ENCODE results near the gene SIAH3. TPM values are rescaled to one million over a fixed set of nuclear protein-coding genes. Genes with fewer than 3 reads are reported as not detected.

SIAH3 gene
- total RNA-seq, 2 experiments from 2014 or later = 1.3 to 1.6 TPM

DNA sequence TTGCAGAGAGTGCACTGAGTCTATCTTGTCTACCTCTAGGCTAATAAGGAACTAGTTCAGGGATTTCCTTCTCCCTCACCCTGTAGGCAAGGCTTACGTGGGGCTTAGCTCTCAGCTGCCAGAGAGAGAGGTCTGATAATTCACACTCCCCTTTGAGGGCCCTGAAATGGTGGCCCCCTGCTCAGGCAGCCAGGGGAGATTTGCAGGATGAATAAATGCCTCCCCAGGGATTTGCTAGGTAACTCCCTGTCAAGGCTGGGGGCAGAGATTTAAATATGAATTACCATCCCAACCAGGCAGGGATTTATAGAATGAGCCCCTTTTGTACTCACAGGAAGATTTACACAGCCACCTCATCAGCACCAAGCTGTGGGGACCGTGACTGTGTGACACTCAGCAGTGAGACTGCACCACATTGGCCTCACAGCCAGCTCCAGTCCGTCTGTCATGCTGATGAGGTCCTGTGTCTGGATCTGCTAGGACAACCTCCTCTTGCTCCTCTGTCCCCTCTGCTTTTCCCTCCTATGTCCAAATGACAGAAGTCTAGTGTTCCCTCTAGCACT, 76.1 kb downstream of the SIAH3 start:
- no peaks in the 10 kb centered on the region for H3K36me3 ChIP-seq (ENCODE audit: insufficient read depth, low read length)
- TF ChIP-seq, protein P1, sequence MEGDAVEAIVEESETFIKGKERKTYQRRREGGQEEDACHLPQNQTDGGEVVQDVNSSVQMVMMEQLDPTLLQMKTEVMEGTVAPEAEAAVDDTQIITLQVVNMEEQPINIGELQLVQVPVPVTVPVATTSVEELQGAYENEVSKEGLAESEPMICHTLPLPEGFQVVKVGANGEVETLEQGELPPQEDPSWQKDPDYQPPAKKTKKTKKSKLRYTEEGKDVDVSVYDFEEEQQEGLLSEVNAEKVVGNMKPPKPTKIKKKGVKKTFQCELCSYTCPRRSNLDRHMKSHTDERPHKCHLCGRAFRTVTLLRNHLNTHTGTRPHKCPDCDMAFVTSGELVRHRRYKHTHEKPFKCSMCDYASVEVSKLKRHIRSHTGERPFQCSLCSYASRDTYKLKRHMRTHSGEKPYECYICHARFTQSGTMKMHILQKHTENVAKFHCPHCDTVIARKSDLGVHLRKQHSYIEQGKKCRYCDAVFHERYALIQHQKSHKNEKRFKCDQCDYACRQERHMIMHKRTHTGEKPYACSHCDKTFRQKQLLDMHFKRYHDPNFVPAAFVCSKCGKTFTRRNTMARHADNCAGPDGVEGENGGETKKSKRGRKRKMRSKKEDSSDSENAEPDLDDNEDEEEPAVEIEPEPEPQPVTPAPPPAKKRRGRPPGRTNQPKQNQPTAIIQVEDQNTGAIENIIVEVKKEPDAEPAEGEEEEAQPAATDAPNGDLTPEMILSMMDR (IDR thresholded peaks at IDR 0.05) = no peak
- DNase-seq (no peak), ATAC-seq (ENCODE audit: poor library complexity) (no peak)
- intact Hi-C loops (cut with DNase I, micrococcal nuclease) = no loop called here
- no peak overlapping the region for H3K27ac Mint-ChIP-seq
- H3K4me3 ChIP-seq (ENCODE audit: low read length) = no peak overlapping the region
- no peak overlapping the region for H3K27ac ChIP-seq (ENCODE audit: low read depth in 1 of 2, low read length in 2 of 2)
- peaks cover 0 to 3% of the 10 kb centered on the region in 2 experiments for H3K27me3 ChIP-seq (ENCODE audit: control insufficient read depth in 1 of 2, insufficient read depth in 2 of 2, low read length in 2 of 2)
- H3K4me3 Mint-ChIP-seq = no peak overlapping the region
- H3K4me1 Mint-ChIP-seq (ENCODE audit: low read depth) = no peaks in the 10 kb centered on the region
- H3K36me3 Mint-ChIP-seq (ENCODE audit: low read depth) = no peaks in the 10 kb centered on the region
- no peaks in the 10 kb centered on the region for H3K9me3 ChIP-seq (ENCODE audit: control insufficient read depth in 1 of 2, insufficient read depth in 1 of 2, low read length in 2 of 2)
- no peaks in the 10 kb centered on the region for H3K4me1 ChIP-seq (ENCODE audit: insufficient read depth, low read length)
- ChIA-PET POLR2A (no interaction called here), CTCF (no interaction called here)
- H3K27me3 Mint-ChIP-seq = no peaks in the 10 kb centered on the region
- H3K9me3 Mint-ChIP-seq = no peaks in the 10 kb centered on the region

DNA sequence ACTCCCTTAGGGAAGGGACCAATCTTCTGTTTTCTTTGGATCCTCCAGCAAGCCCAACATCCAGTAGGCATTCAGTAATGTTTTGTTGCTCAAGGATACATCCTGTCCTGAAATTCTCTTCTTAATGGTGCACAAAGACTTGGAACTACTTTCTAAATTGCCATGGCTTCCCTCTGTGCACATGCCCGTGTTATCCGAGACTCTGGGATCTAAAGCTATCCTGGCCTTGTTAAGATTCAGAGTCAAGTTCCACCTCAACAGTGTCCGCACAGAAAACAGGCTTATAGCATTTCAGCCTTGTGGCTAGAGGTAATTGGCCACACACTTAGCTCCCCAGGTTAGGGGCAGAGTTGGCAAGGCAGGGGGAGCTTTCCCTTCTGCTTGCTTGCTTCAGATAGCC, 77.6 kb downstream of the SIAH3 start:
- Histone ChIP-seq H3K9me3 (ENCODE audit: control insufficient read depth in 1 of 2, insufficient read depth in 1 of 2, low read length in 2 of 2) (no peaks in the 10 kb centered on the region), H3K27ac (ENCODE audit: low read depth in 1 of 2, low read length in 2 of 2) (no peak overlapping the region), H3K36me3 (ENCODE audit: insufficient read depth, low read length) (no peaks in the 10 kb centered on the region), H3K4me1 (ENCODE audit: insufficient read depth, low read length) (no peaks in the 10 kb centered on the region), H3K27me3 (ENCODE audit: control insufficient read depth in 1 of 2, insufficient read depth in 2 of 2, low read length in 2 of 2) (peaks cover 0 to 3% of the 10 kb centered on the region in 2 experiments), H3K4me3 (ENCODE audit: low read length) (no peak overlapping the region)
- peaks cover 2% of the 10 kb centered on the region for H3K4me1 Mint-ChIP-seq (ENCODE audit: low read depth)
- intact Hi-C loops (cut with DNase I, micrococcal nuclease) = no loop called here
- no peaks in the 10 kb centered on the region for H3K9me3 Mint-ChIP-seq
- H3K4me3 Mint-ChIP-seq = no peak overlapping the region
- H3K27me3 Mint-ChIP-seq = no peaks in the 10 kb centered on the region
- TF ChIP-seq, protein P1 (IDR thresholded peaks at IDR 0.05) = no peak
- no peak overlapping the region for H3K27ac Mint-ChIP-seq
- ATAC-seq (ENCODE audit: poor library complexity) (no peak), DNase-seq (no peak)
- no peaks in the 10 kb centered on the region for H3K36me3 Mint-ChIP-seq (ENCODE audit: low read depth)
- CTCF ChIA-PET = no interaction called here
- POLR2A ChIA-PET = no interaction called here

DNA sequence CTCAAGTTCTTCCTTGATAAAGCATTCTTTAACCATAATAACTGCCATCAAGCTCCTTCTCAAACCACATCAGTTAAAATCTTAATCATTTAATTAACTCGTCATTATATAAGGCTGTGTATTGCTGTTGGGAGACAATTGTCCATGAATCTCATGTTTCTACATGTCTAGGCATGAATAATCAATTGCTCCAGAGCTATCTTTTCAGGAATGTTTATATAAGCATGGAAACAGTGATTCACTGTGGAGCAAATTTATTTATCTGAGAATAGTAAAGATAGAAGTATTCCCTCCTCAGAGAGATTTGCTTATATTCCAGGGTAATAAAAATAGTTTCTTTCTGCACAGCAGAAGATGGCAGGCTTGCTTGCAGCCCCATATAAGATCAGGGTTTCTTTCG, 78.3 kb downstream of the SIAH3 start:
- Histone ChIP-seq H3K27me3 (ENCODE audit: control insufficient read depth in 1 of 2, insufficient read depth in 2 of 2, low read length in 2 of 2) (peaks cover 0 to 3% of the 10 kb centered on the region in 2 experiments), H3K4me1 (ENCODE audit: insufficient read depth, low read length) (no peaks in the 10 kb centered on the region), H3K36me3 (ENCODE audit: insufficient read depth, low read length) (no peaks in the 10 kb centered on the region), H3K27ac (ENCODE audit: low read depth in 1 of 2, low read length in 2 of 2) (no peak overlapping the region), H3K9me3 (ENCODE audit: control insufficient read depth in 1 of 2, insufficient read depth in 1 of 2, low read length in 2 of 2) (no peaks in the 10 kb centered on the region), H3K4me3 (ENCODE audit: low read length) (no peak overlapping the region)
- intact Hi-C loops (cut with DNase I, micrococcal nuclease) = no loop called here
- no peaks in the 10 kb centered on the region for H3K9me3 Mint-ChIP-seq
- ChIA-PET POLR2A (no interaction called here), CTCF (no interaction called here)
- TF ChIP-seq, protein P1 (IDR thresholded peaks at IDR 0.05) = no peak
- H3K4me3 Mint-ChIP-seq = no peak overlapping the region
- no peaks in the 10 kb centered on the region for H3K27me3 Mint-ChIP-seq
- H3K4me1 Mint-ChIP-seq (ENCODE audit: low read depth) = peaks cover 9% of the 10 kb centered on the region
- no peak for ATAC-seq (ENCODE audit: poor library complexity)
- no peak overlapping the region for H3K27ac Mint-ChIP-seq
- no peak for DNase-seq
- no peaks in the 10 kb centered on the region for H3K36me3 Mint-ChIP-seq (ENCODE audit: low read depth)

All from CD4-positive, alpha-beta T cell (primary cell).